Muscle layer of duodenum (tissue), 2 donors: Measurements from ENCODE around the gene ACTR5.

ENCODE experiments used
- H3K27ac ChIP-seq: one replicate; pipeline ENCODE4 v1.7.0; 2013; ENCODE audit warnings: mild to moderate bottlenecking, low read length
- H3K27me3 ChIP-seq: one replicate; pipeline ENCODE4 v1.7.0; 2013; ENCODE audit warnings: low read depth, mild to moderate bottlenecking, control low read depth, low read length
- H3K36me3 ChIP-seq, 2 donors: one replicate each; pipeline ENCODE4 v1.7.0; 2013; ENCODE audit warnings: low read length in 2 of 2, control low read depth in 1 of 2, mild to moderate bottlenecking in 1 of 2; ENCODE audit not compliant: insufficient read depth in 2 of 2, control insufficient read depth in 1 of 2
- H3K4me1 ChIP-seq, 2 donors: one replicate each; pipeline ENCODE4 v1.7.0; 2013; ENCODE audit warnings: low read length in 2 of 2, mild to moderate bottlenecking in 2 of 2, control low read depth in 1 of 2, moderate library complexity in 1 of 2; ENCODE audit not compliant: insufficient read depth in 2 of 2, control insufficient read depth in 1 of 2
- H3K4me3 ChIP-seq, 2 donors: one replicate each; pipeline ENCODE4 v1.7.0; 2013; ENCODE audit warnings: low read length in 2 of 2, low read depth in 1 of 2, mild to moderate bottlenecking in 1 of 2
- H3K9me3 ChIP-seq, 2 donors: one replicate each; pipeline ENCODE4 v1.7.0; 2013; ENCODE audit warnings: low read length in 2 of 2, control low read depth in 1 of 2, mild to moderate bottlenecking in 1 of 2; ENCODE audit not compliant: control insufficient read depth in 1 of 2
- donor health status: healthy.

ACTR5 gene

GRCh38 chr20:38754924-38755323 lies 6.7 kb downstream of the ACTR5 start:
- H3K9me3 ChIP-seq, result no peaks in the 10 kb centered on the region
- H3K4me3 ChIP-seq, result no peak overlapping the region
- no peaks in the 10 kb centered on the region for H3K4me1 ChIP-seq
- H3K27ac ChIP-seq, result no peak overlapping the region
- no peaks in the 10 kb centered on the region for H3K27me3 ChIP-seq
- H3K36me3 ChIP-seq, result peaks cover 25 to 59% of the 10 kb centered on the region in 2 donors

GRCh38 chr20:38755324-38755910 lies 7.2 kb downstream of the ACTR5 start:
- H3K4me1 ChIP-seq, result no peaks in the 10 kb centered on the region
- no peak overlapping the region for H3K27ac ChIP-seq
- no peak overlapping the region for H3K4me3 ChIP-seq
- no peaks in the 10 kb centered on the region for H3K27me3 ChIP-seq
- H3K36me3 ChIP-seq, result peaks cover 28 to 63% of the 10 kb centered on the region in 2 donors
- H3K9me3 ChIP-seq, result no peaks in the 10 kb centered on the region

- H3K36me3 ChIP-seq, result peaks cover 33 to 75% of the 10 kb centered on the region in 2 donors
These were observed 9.0 kb downstream of the ACTR5 start for GRCh38 chr20:38757145-38757775.

GRCh38 chr20:38759106-38759505 lies 10.8 kb downstream of the ACTR5 start:
- Histone ChIP-seq H3K27ac (no peak overlapping the region), H3K36me3 (peaks cover 49 to 90% of the 10 kb centered on the region in 2 donors), H3K27me3 (no peaks in the 10 kb centered on the region), H3K4me1 (no peaks in the 10 kb centered on the region), H3K4me3 (no peak overlapping the region), H3K9me3 (no peaks in the 10 kb centered on the region)

More at GRCh38 chr20:38757145-38757775, 9.0 kb downstream of the ACTR5 start:
- H3K9me3 ChIP-seq, result no peaks in the 10 kb centered on the region
- H3K27ac ChIP-seq, result no peak overlapping the region
- no peaks in the 10 kb centered on the region for H3K4me1 ChIP-seq
- no peaks in the 10 kb centered on the region for H3K27me3 ChIP-seq
- H3K4me3 ChIP-seq, result no peak overlapping the region

GRCh38 chr20:38760978-38761377 lies 12.7 kb downstream of the ACTR5 start:
- no peak overlapping the region for H3K4me3 ChIP-seq
- no peaks in the 10 kb centered on the region for H3K9me3 ChIP-seq
- no peaks in the 10 kb centered on the region for H3K27me3 ChIP-seq
- no peaks in the 10 kb centered on the region for H3K4me1 ChIP-seq
- no peak overlapping the region for H3K27ac ChIP-seq
- H3K36me3 ChIP-seq, result peaks cover 53 to 88% of the 10 kb centered on the region in 2 donors

- H3K4me3 ChIP-seq, result no peak overlapping the region
- H3K4me1 ChIP-seq, result no peaks in the 10 kb centered on the region
- no peaks in the 10 kb centered on the region for H3K27me3 ChIP-seq
- H3K9me3 ChIP-seq, result no peaks in the 10 kb centered on the region
- H3K27ac ChIP-seq, result no peak overlapping the region
- H3K36me3 ChIP-seq, result peaks cover 57 to 87% of the 10 kb centered on the region in 2 donors
These were observed 13.9 kb downstream of the ACTR5 start for GRCh38 chr20:38762174-38762573.

- Histone ChIP-seq H3K27me3 (no peaks in the 10 kb centered on the region), H3K4me3 (no peak overlapping the region), H3K36me3 (peaks cover 60 to 87% of the 10 kb centered on the region in 2 donors), H3K9me3 (no peaks in the 10 kb centered on the region), H3K4me1 (no peaks in the 10 kb centered on the region), H3K27ac (no peak overlapping the region)
These were observed 15.4 kb downstream of the ACTR5 start for GRCh38 chr20:38763616-38764015.

GRCh38 chr20:38764567-38765318 lies 16.5 kb downstream of the ACTR5 start:
- Histone ChIP-seq H3K27ac (no peak overlapping the region), H3K27me3 (no peaks in the 10 kb centered on the region), H3K9me3 (no peaks in the 10 kb centered on the region), H3K36me3 (peaks cover 55 to 87% of the 10 kb centered on the region in 2 donors), H3K4me3 (no peak overlapping the region), H3K4me1 (no peaks in the 10 kb centered on the region)

GRCh38 chr20:38766071-38766470 lies 17.8 kb downstream of the ACTR5 start:
- peaks cover 54 to 89% of the 10 kb centered on the region in 2 donors for H3K36me3 ChIP-seq
- no peaks in the 10 kb centered on the region for H3K27me3 ChIP-seq
- no peak overlapping the region for H3K27ac ChIP-seq
- no peaks in the 10 kb centered on the region for H3K9me3 ChIP-seq
- H3K4me3 ChIP-seq, result no peak overlapping the region
- H3K4me1 ChIP-seq, result no peaks in the 10 kb centered on the region

GRCh38 chr20:38769376-38770295 lies 21.4 kb downstream of the ACTR5 start:
- H3K36me3 ChIP-seq, result peaks cover 57 to 92% of the 10 kb centered on the region in 2 donors
- no peaks in the 10 kb centered on the region for H3K4me1 ChIP-seq
- no peak overlapping the region for H3K27ac ChIP-seq
- H3K4me3 ChIP-seq, result no peak overlapping the region
- H3K27me3 ChIP-seq, result no peaks in the 10 kb centered on the region
- H3K9me3 ChIP-seq, result no peaks in the 10 kb centered on the region

GRCh38 chr20:38770546-38770945 lies 22.3 kb downstream of the ACTR5 start:
- Histone ChIP-seq H3K4me3 (no peak overlapping the region), H3K27ac (no peak overlapping the region), H3K4me1 (no peaks in the 10 kb centered on the region), H3K9me3 (no peaks in the 10 kb centered on the region), H3K36me3 (peaks cover 53 to 96% of the 10 kb centered on the region in 2 donors), H3K27me3 (no peaks in the 10 kb centered on the region)
